NCI-H69 (cell line): ENCODE measurements around the gene FNTB.
"Not testable (repeated sequence)": the region's sequence is repeated elsewhere in the genome, so short reads cannot be mapped to it uniquely, and the experiment has no call there.

Source experiments
- DNase-seq: peaks from one replicate; lab custom pipeline; 2025; lab: John Stamatoyannopoulos, UW

Gene FNTB

GRCh38 chr14:65015391-65015790 lies 28.7 kb downstream of the FNTB start:
- DNase-seq: peak; percentile 12

- no peak for DNase-seq
Measured at GRCh38 chr14:65016471-65016870, 29.8 kb downstream of the FNTB start.

GRCh38 chr14:65019944-65020566 lies 33.4 kb downstream of the FNTB start:
- peak; percentile 76 for DNase-seq

GRCh38 chr14:65024957-65025356 lies 38.3 kb downstream of the FNTB start:
- DNase-seq: no peak

GRCh38 chr14:65025818-65026217 lies 39.1 kb downstream of the FNTB start:
- DNase-seq: no peak

- DNase-seq: no peak
Measured at GRCh38 chr14:65026526-65026925, 39.8 kb downstream of the FNTB start.

- DNase-seq: no peak
Measured at GRCh38 chr14:65027127-65027799, 40.6 kb downstream of the FNTB start.

GRCh38 chr14:65028937-65029336 lies 42.2 kb downstream of the FNTB start:
- no peak for DNase-seq

- not testable (repeated sequence) for DNase-seq
Measured at GRCh38 chr14:65031321-65031720, 44.6 kb downstream of the FNTB start.

GRCh38 chr14:65032319-65032718 lies 45.6 kb downstream of the FNTB start:
- DNase-seq: peak; percentile 16

GRCh38 chr14:65033181-65033580 lies 46.5 kb downstream of the FNTB start:
- DNase-seq: no peak

- DNase-seq: no peak
Measured at GRCh38 chr14:65034021-65034420, 47.3 kb downstream of the FNTB start.

GRCh38 chr14:65035049-65035448 lies 48.4 kb downstream of the FNTB start:
- peak; percentile 9 for DNase-seq

GRCh38 chr14:65038966-65039365 lies 52.3 kb downstream of the FNTB start:
- DNase-seq: no peak

- no peak for DNase-seq
Measured at GRCh38 chr14:65040666-65041433, 54.2 kb downstream of the FNTB start.

- DNase-seq: no peak
Measured at GRCh38 chr14:65041434-65041915, 54.8 kb downstream of the FNTB start.

- no peak for DNase-seq
Measured at GRCh38 chr14:65042296-65042695, 55.6 kb downstream of the FNTB start.

GRCh38 chr14:65042731-65043372 lies 56.2 kb downstream of the FNTB start:
- no peak for DNase-seq

- no peak for DNase-seq
Measured at GRCh38 chr14:65043893-65044595, 57.3 kb downstream of the FNTB start.

GRCh38 chr14:65044596-65044959 lies 57.9 kb downstream of the FNTB start:
- no peak for DNase-seq

GRCh38 chr14:65045006-65045405 lies 58.3 kb downstream of the FNTB start:
- no peak for DNase-seq

- DNase-seq: no peak
Measured at GRCh38 chr14:65045709-65046108, 59.0 kb downstream of the FNTB start.
